A549 (cell line): Measurements from ENCODE around the gene PCYT1B.

Source experiments
- MAFK ChIP-seq: fragments of 450-650 bp; IDR thresholded peaks from 2 replicates; pipeline ENCODE4 v1.6.1; 2014; ENCODE audit not compliant: partially characterized antibody
- POLR2A ChIP-seq: IDR thresholded peaks from 2 replicates; pipeline ENCODE4 v1.6.1; 2012; ENCODE audit warnings: mild to moderate bottlenecking, low read length
- TF ChIP-seq, protein P1 (sequence below): fragments of >200 bp; sonication (Bioruptor Twin); formaldehyde crosslinking; IDR thresholded peaks from 3 replicates; pipeline ENCODE4 v1.5.1; 2016
- TF ChIP-seq, protein P2 (sequence below): IDR thresholded peaks from 2 replicates; pipeline ENCODE4 v1.6.1; 2012

DNA sequence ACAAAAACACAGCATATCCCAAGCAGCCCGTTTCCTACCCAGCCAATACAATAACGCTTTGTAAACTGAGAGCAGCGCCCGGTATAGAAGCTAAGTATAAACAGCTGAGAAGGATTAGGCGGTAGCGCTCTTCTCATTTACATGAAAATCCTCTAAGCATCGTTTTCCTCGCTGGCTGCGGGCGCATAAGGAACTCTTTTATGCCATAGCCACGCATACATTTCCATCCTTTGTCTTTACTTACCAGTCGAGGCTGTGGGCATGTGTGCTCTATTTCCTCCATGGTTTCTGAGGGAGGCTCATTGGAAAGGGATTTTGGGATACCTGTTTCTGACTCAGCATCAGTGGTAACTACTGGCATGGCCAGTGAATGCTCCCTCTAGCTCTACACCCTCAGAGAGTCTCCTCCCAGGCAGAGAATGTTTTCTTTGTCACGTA is 383 bp downstream of the PCYT1B start:
- TF ChIP-seq, protein P1, sequence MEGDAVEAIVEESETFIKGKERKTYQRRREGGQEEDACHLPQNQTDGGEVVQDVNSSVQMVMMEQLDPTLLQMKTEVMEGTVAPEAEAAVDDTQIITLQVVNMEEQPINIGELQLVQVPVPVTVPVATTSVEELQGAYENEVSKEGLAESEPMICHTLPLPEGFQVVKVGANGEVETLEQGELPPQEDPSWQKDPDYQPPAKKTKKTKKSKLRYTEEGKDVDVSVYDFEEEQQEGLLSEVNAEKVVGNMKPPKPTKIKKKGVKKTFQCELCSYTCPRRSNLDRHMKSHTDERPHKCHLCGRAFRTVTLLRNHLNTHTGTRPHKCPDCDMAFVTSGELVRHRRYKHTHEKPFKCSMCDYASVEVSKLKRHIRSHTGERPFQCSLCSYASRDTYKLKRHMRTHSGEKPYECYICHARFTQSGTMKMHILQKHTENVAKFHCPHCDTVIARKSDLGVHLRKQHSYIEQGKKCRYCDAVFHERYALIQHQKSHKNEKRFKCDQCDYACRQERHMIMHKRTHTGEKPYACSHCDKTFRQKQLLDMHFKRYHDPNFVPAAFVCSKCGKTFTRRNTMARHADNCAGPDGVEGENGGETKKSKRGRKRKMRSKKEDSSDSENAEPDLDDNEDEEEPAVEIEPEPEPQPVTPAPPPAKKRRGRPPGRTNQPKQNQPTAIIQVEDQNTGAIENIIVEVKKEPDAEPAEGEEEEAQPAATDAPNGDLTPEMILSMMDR, result no peak
- TF ChIP-seq POLR2A (no peak), MAFK (no peak)
- TF ChIP-seq, protein P2, sequence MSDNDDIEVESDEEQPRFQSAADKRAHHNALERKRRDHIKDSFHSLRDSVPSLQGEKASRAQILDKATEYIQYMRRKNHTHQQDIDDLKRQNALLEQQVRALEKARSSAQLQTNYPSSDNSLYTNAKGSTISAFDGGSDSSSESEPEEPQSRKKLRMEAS, result no peak
